GM12875 (cell line): ENCODE measurements around the gene FOXP1.

Experiments used
- H3K4me3 ChIP-seq: one replicate; pipeline ENCODE4 v1.5.1; 2011; ENCODE audit warnings: low read depth, low read length, control low read depth
- TF ChIP-seq, protein P1 (sequence below): IDR thresholded peaks from 2 replicates; pipeline ENCODE4 v1.5.1; 2011; ENCODE audit warnings: low read depth, mild to moderate bottlenecking, control low read depth, inconsistent platforms, low read length, moderate library complexity, borderline replicate concordance; ENCODE audit not compliant: insufficient read depth

FOXP1 gene

DNA sequence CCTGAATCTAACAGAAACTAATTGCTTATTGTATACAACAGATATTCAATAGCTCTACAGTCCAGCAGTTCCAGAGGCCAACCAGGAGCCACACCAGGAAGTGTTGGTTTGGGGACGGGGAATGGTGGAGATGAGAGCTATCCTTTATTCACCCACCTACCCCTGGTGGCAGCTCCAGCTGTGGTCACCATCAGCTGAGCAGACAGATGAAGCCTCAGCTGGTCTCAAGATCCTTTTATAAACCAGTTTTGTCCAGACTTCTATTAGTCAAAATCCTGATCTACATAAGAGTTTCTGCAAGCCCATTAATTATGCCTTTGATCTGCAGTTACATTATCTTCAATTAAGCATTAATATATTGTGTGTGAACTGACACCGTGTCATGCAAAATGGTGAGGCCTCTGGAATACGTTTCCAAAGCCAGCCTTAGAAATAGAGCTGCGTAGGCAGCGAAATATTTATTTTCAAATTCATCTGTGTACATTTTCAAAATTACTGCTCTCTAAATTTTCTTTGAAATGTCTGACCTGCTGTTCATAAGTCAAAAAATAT, 488.8 kb downstream of the FOXP1 start:
- TF ChIP-seq, protein P1, sequence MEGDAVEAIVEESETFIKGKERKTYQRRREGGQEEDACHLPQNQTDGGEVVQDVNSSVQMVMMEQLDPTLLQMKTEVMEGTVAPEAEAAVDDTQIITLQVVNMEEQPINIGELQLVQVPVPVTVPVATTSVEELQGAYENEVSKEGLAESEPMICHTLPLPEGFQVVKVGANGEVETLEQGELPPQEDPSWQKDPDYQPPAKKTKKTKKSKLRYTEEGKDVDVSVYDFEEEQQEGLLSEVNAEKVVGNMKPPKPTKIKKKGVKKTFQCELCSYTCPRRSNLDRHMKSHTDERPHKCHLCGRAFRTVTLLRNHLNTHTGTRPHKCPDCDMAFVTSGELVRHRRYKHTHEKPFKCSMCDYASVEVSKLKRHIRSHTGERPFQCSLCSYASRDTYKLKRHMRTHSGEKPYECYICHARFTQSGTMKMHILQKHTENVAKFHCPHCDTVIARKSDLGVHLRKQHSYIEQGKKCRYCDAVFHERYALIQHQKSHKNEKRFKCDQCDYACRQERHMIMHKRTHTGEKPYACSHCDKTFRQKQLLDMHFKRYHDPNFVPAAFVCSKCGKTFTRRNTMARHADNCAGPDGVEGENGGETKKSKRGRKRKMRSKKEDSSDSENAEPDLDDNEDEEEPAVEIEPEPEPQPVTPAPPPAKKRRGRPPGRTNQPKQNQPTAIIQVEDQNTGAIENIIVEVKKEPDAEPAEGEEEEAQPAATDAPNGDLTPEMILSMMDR: no peak
- H3K4me3 ChIP-seq: no peak overlapping the region

DNA sequence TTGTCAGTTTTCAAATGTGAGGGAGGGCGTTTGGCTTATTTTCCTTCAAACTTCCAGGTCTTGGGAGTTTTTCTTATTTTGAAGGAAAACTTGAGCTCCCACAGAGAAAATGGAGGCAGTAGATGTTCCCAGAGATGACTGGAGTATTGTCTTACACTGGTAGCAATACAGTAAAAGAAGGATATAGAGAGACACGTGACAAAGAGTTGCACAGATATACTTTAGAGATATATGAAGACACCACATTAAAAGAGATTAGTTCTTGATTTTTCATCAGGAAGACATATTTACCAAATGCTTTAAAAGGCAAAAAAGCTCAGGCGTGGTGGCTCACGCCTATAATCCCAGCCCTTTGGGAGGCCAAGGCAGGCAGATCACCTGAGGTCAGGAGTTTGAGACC, 490.9 kb downstream of the FOXP1 start:
- TF ChIP-seq, protein P1: no peak
- H3K4me3 ChIP-seq: no peak overlapping the region

DNA sequence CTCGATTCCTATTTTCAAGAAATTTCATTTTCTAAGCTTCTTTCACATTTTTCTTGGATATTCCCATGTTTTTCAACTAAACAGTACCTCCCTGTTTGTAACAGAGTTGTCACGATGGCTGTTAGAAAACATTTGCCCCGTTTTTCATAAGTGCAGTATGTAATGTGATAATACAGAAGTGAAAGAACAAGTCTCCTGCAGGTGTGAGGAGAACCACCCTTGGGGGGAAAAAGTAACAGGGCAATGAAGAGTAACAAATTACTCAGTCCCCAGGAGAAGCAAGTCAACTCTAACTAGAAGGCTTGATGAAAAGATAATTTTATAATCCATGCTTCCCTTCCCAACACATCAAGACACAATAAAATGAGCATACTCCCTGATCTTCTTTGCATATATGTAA, 493.3 kb downstream of the FOXP1 start:
- H3K4me3 ChIP-seq: no peak overlapping the region
- TF ChIP-seq, protein P1: no peak

DNA sequence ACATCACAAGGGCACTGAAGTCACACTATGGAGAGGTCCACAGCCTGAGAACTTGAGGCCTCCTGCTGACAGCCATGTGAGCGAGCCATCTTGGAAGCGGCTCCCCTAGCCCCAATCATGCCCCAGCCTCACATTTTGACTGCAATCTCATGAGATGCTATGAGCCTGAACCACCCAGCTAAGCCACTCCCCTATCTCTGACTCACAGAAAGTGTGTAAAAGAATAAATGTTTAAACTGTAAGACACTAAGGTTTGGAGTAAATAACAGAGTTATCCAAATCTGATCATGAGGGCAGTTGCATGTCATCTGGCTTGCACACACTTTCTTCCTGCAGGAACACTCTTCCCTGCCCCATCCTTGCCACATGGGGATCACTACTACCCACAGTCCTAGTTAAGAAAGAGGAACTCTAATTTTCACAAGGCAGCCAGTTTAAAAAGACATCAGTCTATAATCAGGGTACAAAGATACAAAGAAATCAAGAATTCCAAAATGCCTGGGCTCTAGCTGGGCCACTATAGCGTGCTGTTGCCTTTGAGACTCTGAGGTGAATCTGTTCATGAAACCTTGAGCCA, 494.2 kb downstream of the FOXP1 start:
- no peak overlapping the region for H3K4me3 ChIP-seq
- TF ChIP-seq, protein P1: no peak

DNA sequence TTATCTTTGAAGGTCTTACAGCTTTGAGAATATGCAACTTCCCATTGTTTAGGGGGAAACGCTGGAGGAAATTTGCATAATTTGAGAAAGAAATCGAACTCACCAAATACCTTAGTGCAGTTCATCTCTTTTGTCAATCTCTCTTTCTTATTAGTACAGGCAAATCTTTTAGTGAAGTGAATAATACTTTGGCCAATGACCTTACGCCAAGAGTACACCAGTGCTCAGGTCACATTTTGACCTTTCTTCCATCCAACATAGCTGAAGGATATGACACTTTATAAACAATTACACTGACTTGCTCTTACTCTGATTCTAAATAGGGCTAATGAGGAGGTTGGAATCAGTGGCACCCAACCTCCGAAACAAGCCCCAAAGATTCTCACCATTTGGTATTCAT, 494.8 kb downstream of the FOXP1 start:
- TF ChIP-seq, protein P1: no peak
- no peak overlapping the region for H3K4me3 ChIP-seq

DNA sequence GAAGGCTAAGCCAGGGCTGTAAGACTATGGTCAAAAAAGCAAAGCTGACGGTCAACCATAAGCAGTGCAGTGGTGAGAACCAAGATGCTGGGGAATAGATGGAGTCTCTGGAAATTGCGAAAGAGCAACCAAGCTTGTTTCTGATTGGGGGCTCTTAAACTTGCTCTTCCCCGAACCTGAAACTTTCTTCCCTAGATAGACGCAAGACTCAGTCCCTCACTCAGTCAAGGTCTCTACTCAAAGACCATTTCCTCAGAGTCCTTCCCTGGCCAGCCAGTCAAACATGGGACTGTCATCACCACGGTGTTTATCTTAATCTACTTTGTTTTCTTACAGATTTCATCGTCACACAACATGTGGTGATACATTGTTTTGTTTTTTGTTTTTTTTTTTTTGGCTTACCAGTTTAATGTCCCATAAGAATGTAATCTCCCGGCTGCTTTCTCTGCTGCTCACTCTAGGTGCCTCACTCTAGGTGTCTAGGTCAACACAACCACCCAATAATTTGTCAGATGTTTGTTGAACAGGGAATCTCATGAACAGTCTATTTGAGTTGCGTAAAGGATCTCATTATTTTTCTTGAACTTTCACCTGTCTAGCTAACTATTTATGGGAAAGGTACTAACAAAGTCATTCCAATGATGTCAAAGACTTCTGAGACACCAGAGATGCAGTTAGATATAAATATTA, 495.4 kb downstream of the FOXP1 start:
- H3K4me3 ChIP-seq: no peak overlapping the region
- TF ChIP-seq, protein P1: no peak
